Smooth muscle cell (in vitro differentiated cells): ENCODE data around the gene HLA-DMB. TPM values are rescaled to one million over a fixed set of nuclear protein-coding genes. Genes with fewer than 3 reads are reported as not detected.

Experiments
- DNase-seq: peaks from one replicate; lab custom pipeline; 2025; ENCODE audit not compliant: unreplicated experiment; lab: John Stamatoyannopoulos, UW
- H2AFZ ChIP-seq: fragments of 200-600 bp; sonication (generic); 2 replicates; pipeline ENCODE4 v1.6.0; 2016; ENCODE audit warnings: antibody characterized with exemption, low read depth, mild to moderate bottlenecking
- H3F3A ChIP-seq: fragments of 200-600 bp; sonication (generic); 2 replicates; pipeline ENCODE4 v1.6.0; 2017; ENCODE audit warnings: antibody characterized with exemption, low read depth
- H3K27ac ChIP-seq: fragments of 200-600 bp; sonication (generic); 2 replicates; pipeline ENCODE4 v1.5.1; 2016; ENCODE audit warnings: low read depth, mild to moderate bottlenecking
- H3K27me3 ChIP-seq: fragments of 200-600 bp; sonication (generic); 2 replicates; pipeline ENCODE4 v1.6.1; 2016; ENCODE audit warnings: low read depth, mild to moderate bottlenecking
- H3K36me3 ChIP-seq: fragments of 200-600 bp; sonication (generic); 2 replicates; pipeline ENCODE4 v1.5.1; 2016; ENCODE audit warnings: low read depth
- H3K4me1 ChIP-seq: fragments of 200-600 bp; sonication (generic); 2 replicates; pipeline ENCODE4 v1.5.1; 2016; ENCODE audit warnings: low read depth
- H3K4me2 ChIP-seq: fragments of 200-600 bp; sonication (generic); 2 replicates; pipeline ENCODE4 v1.6.0; 2016; ENCODE audit warnings: mild to moderate bottlenecking
- H3K4me3 ChIP-seq: fragments of 200-600 bp; sonication (generic); 2 replicates; pipeline ENCODE4 v1.5.1; 2016; ENCODE audit warnings: mild to moderate bottlenecking
- H3K79me2 ChIP-seq: fragments of 200-600 bp; sonication (generic); 2 replicates; pipeline ENCODE4 v1.6.0; 2016; ENCODE audit warnings: low read depth, mild to moderate bottlenecking
- H3K9ac ChIP-seq: fragments of 200-600 bp; sonication (generic); 2 replicates; pipeline ENCODE4 v1.6.0; 2016; ENCODE audit warnings: low read depth
- H3K9me3 ChIP-seq: fragments of 200-600 bp; sonication (generic); replicated peaks from 2 replicates; pipeline ENCODE4 v1.5.1; 2016; ENCODE audit warnings: low read depth
- H4K20me1 ChIP-seq: fragments of 200-600 bp; sonication (generic); 2 replicates; pipeline ENCODE4 v1.6.0; 2016; ENCODE audit warnings: low read depth
- CTCF ChIP-seq: fragments of 200-600 bp; sonication (generic); IDR thresholded peaks from 2 replicates; pipeline ENCODE4 v1.5.1; 2017; ENCODE audit warnings: borderline replicate concordance, mild to moderate bottlenecking, antibody characterized with exemption; ENCODE audit not compliant: insufficient read depth, poor library complexity, severe bottlenecking
- WGBS: methylation state at CpG from one replicate; pipeline ENCODE4 v1.1.7; 2016; ENCODE audit warnings: low lambda C conversion rate; 5-methylcytosine and 5-hydroxymethylcytosine counted together
- polyA plus RNA-seq: library from polyadenylated mRNA; unstranded; fragments of >200 nt; fragmentation: Nextera tagmentation; extraction: Ambion mirVana; gene quantifications from 2 replicates; pipeline ENCODE4 v1.2.1, GENCODE V29; 2016
- total RNA-seq: library from RNA; depleted of rRNA; stranded (reverse); fragments of >200 nt; gene quantifications from 2 replicates; pipeline ENCODE4 v1.2.3, GENCODE V29; 2014

HLA-DMB gene
- total and polyA plus RNA-seq, 2 experiments from 2014 or later: not detected

- peaks cover 24% of the 10 kb centered on the region for H3K4me1 ChIP-seq
- peak overlapping the region; percentile 84 for H3K4me3 ChIP-seq
- peak overlapping the region; percentile 95 for H3K4me2 ChIP-seq
- no peak overlapping the region for H2AFZ ChIP-seq
- TF ChIP-seq CTCF: no peak
- H4K20me1 ChIP-seq: peaks cover 54% of the 10 kb centered on the region
- DNase-seq: no peak
- H3K27ac ChIP-seq: peak overlapping the region; percentile 99
- H3K79me2 ChIP-seq: peaks cover 63% of the 10 kb centered on the region
- peaks cover 54% of the 10 kb centered on the region for H3F3A ChIP-seq
- no peaks in the 10 kb centered on the region for H3K27me3 ChIP-seq
- peaks cover 4% of the 10 kb centered on the region for H3K36me3 ChIP-seq
- H3K9ac ChIP-seq: peak overlapping the region; percentile 99
- WGBS: under 1% methylated on average over 15 of the region's 15 CpGs
- H3K9me3 ChIP-seq: no peaks in the 10 kb centered on the region
Measured at GRCh38 chr6:32971242-32971580, 30.4 kb upstream of the HLA-DMB start.

GRCh38 chr6:32970413-32971241 lies 29.8 kb upstream of the HLA-DMB start:
- Histone ChIP-seq H3F3A (peaks cover 54% of the 10 kb centered on the region), H3K27ac (peak overlapping the region; percentile 99), H2AFZ (no peak overlapping the region), H3K4me1 (peaks cover 20% of the 10 kb centered on the region), H3K9me3 (no peaks in the 10 kb centered on the region), H3K79me2 (peaks cover 61% of the 10 kb centered on the region), H3K4me2 (peak overlapping the region; percentile 95), H3K9ac (peak overlapping the region; percentile 99), H4K20me1 (peaks cover 48% of the 10 kb centered on the region), H3K36me3 (peaks cover under 1% of the 10 kb centered on the region), H3K27me3 (no peaks in the 10 kb centered on the region), H3K4me3 (peak overlapping the region; percentile 84)
- WGBS: under 1% methylated on average over 32 of the region's 43 CpGs
- no peak for TF ChIP-seq CTCF
- DNase-seq: peak; percentile 60

GRCh38 chr6:32969685-32970412 lies 29.0 kb upstream of the HLA-DMB start:
- Histone ChIP-seq H3K4me3 (peak overlapping the region; percentile 84), H3K27me3 (no peaks in the 10 kb centered on the region), H3K9ac (peak overlapping the region; percentile 99), H3K4me2 (peak overlapping the region; percentile 95), H3K79me2 (peaks cover 58% of the 10 kb centered on the region), H3K27ac (peak overlapping the region; percentile 99), H3F3A (peaks cover 48% of the 10 kb centered on the region), H3K9me3 (no peaks in the 10 kb centered on the region), H2AFZ (no peak overlapping the region), H4K20me1 (peaks cover 40% of the 10 kb centered on the region), H3K4me1 (peaks cover 13% of the 10 kb centered on the region), H3K36me3 (no peaks in the 10 kb centered on the region)
- DNase-seq: peak; percentile 71
- WGBS: 1% methylated on average over 18 of the region's 19 CpGs
- peak; percentile 37 for TF ChIP-seq CTCF
